H1 (cell line): ENCODE data around the gene ABCC6. TPM values are rescaled to one million over a fixed set of nuclear protein-coding genes. Genes with fewer than 3 reads are reported as not detected.
"Not testable (repeated sequence)": the region's sequence is repeated elsewhere in the genome, so short reads cannot be mapped to it uniquely, and the experiment has no call there.

Experiments used
- CTCF ChIA-PET: fragments of 300-600 bp; sonication (Branson Sonifier 250); formaldehyde crosslinking; loops from one replicate; lab custom pipeline; 2021; ENCODE audit not compliant: partially characterized antibody; lab: Charles Lee
- POLR2A ChIA-PET: fragments of 300-600 bp; sonication (Branson Sonifier 250); formaldehyde crosslinking; loops from one replicate; lab custom pipeline; 2021; ENCODE audit warnings: inconsistent platforms; ENCODE audit not compliant: partially characterized antibody; lab: Charles Lee
- DNase-seq, 2 experiments: peaks; one replicate each; pipeline versions ENCODE4 v3.0.0 to v3.0.0-alpha.2; 2010 to 2022; ENCODE audit warnings: low spot score in 2 of 2, low read depth in 1 of 2, mixed read lengths in 1 of 2
- FAIRE-seq: peaks from 2 replicates; lab custom pipeline; 2011; peaks lifted over from hg19 to GRCh38; lab: Jason Lieb, UNC
- H2AFZ ChIP-seq: 2 replicates; pipeline ENCODE4 v1.8.1; 2012; ENCODE audit warnings: low read length, inconsistent platforms
- H2AK5ac ChIP-seq: 2 replicates; pipeline ENCODE4 v1.6.1; 2013; ENCODE audit warnings: low read depth, low read length
- H2BK120ac ChIP-seq: replicated peaks from 2 replicates; pipeline ENCODE3; 2013; ENCODE audit warnings: low read depth, low read length, inconsistent platforms
- H2BK12ac ChIP-seq: 2 replicates; pipeline ENCODE4 v1.6.1; 2013; ENCODE audit warnings: low read depth, low read length
- H2BK15ac ChIP-seq: 2 replicates; pipeline ENCODE4 v1.6.1; 2013; ENCODE audit warnings: low read length
- H2BK20ac ChIP-seq: 2 replicates; pipeline ENCODE4 v1.6.1; 2013; ENCODE audit warnings: low read length
- H2BK5ac ChIP-seq: 2 replicates; pipeline ENCODE4 v1.6.1; 2013; ENCODE audit warnings: low read depth, low read length
- H3K14ac ChIP-seq: 2 replicates; pipeline ENCODE4 v1.6.1; 2013; ENCODE audit warnings: inconsistent platforms; ENCODE audit not compliant: insufficient read length
- H3K18ac ChIP-seq: 2 replicates; pipeline ENCODE4 v1.6.1; 2013; ENCODE audit warnings: low read length; ENCODE audit errors: extremely low read depth
- H3K23ac ChIP-seq: 2 replicates; pipeline ENCODE4 v1.6.1; 2013; ENCODE audit warnings: inconsistent platforms; ENCODE audit not compliant: insufficient read length
- H3K23me2 ChIP-seq: 2 replicates; pipeline ENCODE4 v1.6.1; 2013; ENCODE audit warnings: low read depth, low read length
- H3K27ac ChIP-seq: 2 replicates; pipeline ENCODE4 v1.6.1; 2011; ENCODE audit warnings: low read depth, low read length, inconsistent platforms
- H3K27me3 ChIP-seq, 4 experiments: replicated peaks in 1 of 4; 1 replicate in 1 of 4; 2 replicates in 3 of 4; pipeline versions ENCODE4 v1.6.1 to v1.8.1; 2011 to 2013; ENCODE audit warnings: low read length in 3 of 4, mild to moderate bottlenecking in 3 of 4, inconsistent platforms in 2 of 4, mixed read lengths in 2 of 4, moderate library complexity in 1 of 4; ENCODE audit not compliant: control insufficient read depth in 3 of 4, insufficient read depth in 3 of 4; ENCODE audit errors: extremely low read depth in 1 of 4
- H3K36me3 ChIP-seq, 4 experiments: 2 replicates each; pipeline versions ENCODE4 v1.6.1 to v1.8.1; 2011 to 2013; ENCODE audit warnings: mild to moderate bottlenecking in 4 of 4, low read length in 3 of 4, moderate library complexity in 2 of 4, control low read depth in 1 of 4, inconsistent platforms in 1 of 4; ENCODE audit not compliant: insufficient read depth in 4 of 4, control insufficient read depth in 2 of 4
- H3K4ac ChIP-seq: replicated peaks from 2 replicates; pipeline ENCODE3; 2013; ENCODE audit warnings: low read length, low read depth, mixed read lengths, inconsistent platforms; ENCODE audit not compliant: insufficient read length
- H3K4me1 ChIP-seq, 4 experiments: replicated peaks in 1 of 4; 1 replicate in 1 of 4; 2 replicates in 3 of 4; pipeline versions ENCODE4 v1.6.1 to v1.8.1; 2011 to 2013; ENCODE audit warnings: low read length in 3 of 4, inconsistent platforms in 2 of 4, mixed read lengths in 1 of 4; ENCODE audit not compliant: insufficient read depth in 4 of 4, control insufficient read depth in 3 of 4
- H3K4me2 ChIP-seq, 2 experiments: 2 replicates each; pipeline versions ENCODE4 v1.6.1 to v1.8.1; 2011 to 2013; ENCODE audit warnings: low read depth in 2 of 2, low read length in 2 of 2, control low read depth in 1 of 2, inconsistent platforms in 1 of 2, mild to moderate bottlenecking in 1 of 2; ENCODE audit not compliant: insufficient read depth in 1 of 2
- H3K4me3 ChIP-seq, 4 experiments: fragments of 200-600, 300-600 bp in 1 of 4; sonication (generic), shearing (Covaris generic), sonication (Bioruptor Twin) in 1 of 4; 2 replicates each; pipeline versions ENCODE4 v1.5.1 to v1.8.1; 2011 to 2016; ENCODE audit warnings: low read length in 4 of 4, low read depth in 3 of 4, control low read depth in 2 of 4, inconsistent platforms in 2 of 4, mild to moderate bottlenecking in 2 of 4, mixed read lengths in 1 of 4, moderate library complexity in 1 of 4; ENCODE audit not compliant: insufficient read depth in 2 of 4; ENCODE audit errors: extremely low read depth in 1 of 4
- H3K56ac ChIP-seq: replicated peaks from 2 replicates; pipeline ENCODE3; 2013; ENCODE audit warnings: low read depth, mild to moderate bottlenecking, mixed read lengths, low read length, inconsistent platforms; ENCODE audit not compliant: insufficient read length
- H3K79me1 ChIP-seq: 2 replicates; pipeline ENCODE4 v1.6.1; 2013; ENCODE audit warnings: low read depth, low read length, control low read depth
- H3K79me2 ChIP-seq, 2 experiments: 2 replicates each; pipeline versions ENCODE4 v1.6.1 to v1.8.1; 2012 to 2013; ENCODE audit warnings: low read length in 2 of 2, mild to moderate bottlenecking in 2 of 2, inconsistent platforms in 1 of 2; ENCODE audit not compliant: insufficient read depth in 2 of 2, control insufficient read depth in 1 of 2
- H3K9ac ChIP-seq, 4 experiments: replicated peaks in 1 of 4; 1 replicate in 1 of 4; 2 replicates in 3 of 4; pipeline versions ENCODE4 v1.6.1 to v1.8.1; 2011 to 2013; ENCODE audit warnings: low read depth in 3 of 4, low read length in 3 of 4, control low read depth in 2 of 4, mild to moderate bottlenecking in 2 of 4, moderate library complexity in 2 of 4, inconsistent platforms in 1 of 4; ENCODE audit errors: extremely low read depth in 1 of 4
- H3K9me3 ChIP-seq, 2 experiments: 2 replicates each; pipeline versions ENCODE4 v1.6.1 to v1.8.1; 2012 to 2013; ENCODE audit warnings: mild to moderate bottlenecking in 2 of 2, moderate library complexity in 2 of 2, control low read depth in 1 of 2, inconsistent platforms in 1 of 2, low read depth in 1 of 2, low read length in 1 of 2, mixed read lengths in 1 of 2; ENCODE audit not compliant: insufficient read depth in 2 of 2
- H4K20me1 ChIP-seq, 2 experiments: replicated peaks in 1 of 2; 2 replicates each; pipeline versions ENCODE3 to v1.8.1; 2011 to 2013; ENCODE audit warnings: inconsistent platforms in 2 of 2, low read length in 2 of 2, mild to moderate bottlenecking in 1 of 2; ENCODE audit not compliant: insufficient read depth in 2 of 2, control insufficient read depth in 1 of 2
- H4K5ac ChIP-seq: 2 replicates; pipeline ENCODE4 v1.6.1; 2013; ENCODE audit warnings: low read length, low read depth, mixed read lengths, inconsistent platforms; ENCODE audit not compliant: insufficient read length
- H4K8ac ChIP-seq: 2 replicates; pipeline ENCODE4 v1.8.0; 2013; ENCODE audit warnings: mild to moderate bottlenecking, moderate library complexity, low read length, inconsistent platforms; ENCODE audit not compliant: insufficient read depth; ENCODE audit errors: extremely low read depth
- H4K91ac ChIP-seq: replicated peaks from 2 replicates; pipeline ENCODE3; 2013; ENCODE audit warnings: low read length, mixed read lengths, inconsistent platforms; ENCODE audit not compliant: insufficient read length
- WGBS, 2 experiments: shearing (Covaris generic) in 1 of 2; methylation state at CpG; one replicate each; pipeline versions ENCODE4 v1.1.6 to v1.1.7; 2013 to 2015; ENCODE audit warnings: low lambda C conversion rate in 2 of 2, mixed read lengths in 2 of 2, inconsistent platforms in 1 of 2, low coverage in 1 of 2, missing lambda C conversion rate in 1 of 2; ENCODE audit not compliant: insufficient replicate concordance in 2 of 2, insufficient coverage in 1 of 2, insufficient read length in 1 of 2; ENCODE audit errors: extremely low coverage in 1 of 2, missing lambda C conversion rate in 1 of 2; 5-methylcytosine and 5-hydroxymethylcytosine counted together
- polyA plus RNA-seq, 7 experiments: library from polyadenylated mRNA; depleted of rRNA in 3 of 7; stranded (reverse) in 5 of 7; unstranded in 2 of 7; fragments of >200 nt in 5 of 7; fragments of 200-250 nt in 2 of 7; gene quantifications; 1 replicate in 5 of 7; 2 replicates in 1 of 7; 4 replicates in 1 of 7; pipeline versions ENCODE4 v1.2.1 to v1.2.3, GENCODE V29; 2011 to 2013; ENCODE audit warnings: missing spikeins in 2 of 7, mixed read lengths in 2 of 7
- total RNA-seq: library from RNA; stranded (reverse); fragmentation: NEBNext Ultra II Directional; extraction: Animal tissue kit (Norgen Biotek cat#: 25700); gene quantifications from 2 replicates; pipeline ENCODE4 v1.2.1, GENCODE V29; 2021

The ABCC6 gene
- total and polyA plus RNA-seq, 2 of the 8 experiments (the other 6 are each of a cell fraction or from before 2014, with no cell fraction given) = 1.6 to 1.8 TPM

DNA sequence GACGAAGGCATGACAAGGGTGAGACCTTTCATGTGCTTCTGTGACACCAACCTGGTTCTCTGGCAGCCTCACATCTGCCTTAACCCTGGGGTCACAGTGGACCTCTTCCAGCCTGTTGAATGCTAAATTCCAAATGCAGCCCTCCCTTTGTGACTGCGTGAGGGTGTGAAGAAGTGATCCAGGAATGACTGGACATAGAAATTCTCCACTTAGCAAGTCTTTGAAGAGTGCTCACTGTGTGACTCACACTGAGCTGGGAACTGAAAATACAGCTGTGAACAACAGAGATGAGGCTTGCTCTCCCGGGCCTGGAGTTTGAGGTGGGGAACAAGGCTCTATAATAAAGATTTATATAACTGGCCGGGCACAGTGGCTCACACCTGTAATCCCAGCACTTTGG is 23.9 kb downstream of the ABCC6 start:
- H3K4ac ChIP-seq, CTCF ChIA-PET, H3K9ac ChIP-seq, H2BK12ac ChIP-seq, H2BK5ac ChIP-seq, H3K4me3 ChIP-seq, H3K18ac ChIP-seq, H3K56ac ChIP-seq, H3K4me2 ChIP-seq, H2BK15ac ChIP-seq, H3K79me1 ChIP-seq, DNase-seq, H3K27ac ChIP-seq, H4K20me1 ChIP-seq, FAIRE-seq, H3K27me3 ChIP-seq, H2AK5ac ChIP-seq, POLR2A ChIA-PET, H4K5ac ChIP-seq, H4K91ac ChIP-seq, H3K9me3 ChIP-seq, H4K8ac ChIP-seq, H2BK120ac ChIP-seq, H3K23ac ChIP-seq, H3K36me3 ChIP-seq, H3K79me2 ChIP-seq, H2BK20ac ChIP-seq, H2AFZ ChIP-seq, H3K23me2 ChIP-seq, H3K14ac ChIP-seq, H3K4me1 ChIP-seq: not testable (repeated sequence)
- 83% methylated on average over 4 of the region's 4 CpGs; no CpG with 5 or more reads in 1 of the 2 experiments for WGBS, 2 experiments
